ENCODE results near the gene FBLN1.
"Not testable (repeated sequence)": the region's sequence is repeated elsewhere in the genome, so short reads cannot be mapped to it uniquely, and the experiment has no call there.

The FBLN1 gene

DNA sequence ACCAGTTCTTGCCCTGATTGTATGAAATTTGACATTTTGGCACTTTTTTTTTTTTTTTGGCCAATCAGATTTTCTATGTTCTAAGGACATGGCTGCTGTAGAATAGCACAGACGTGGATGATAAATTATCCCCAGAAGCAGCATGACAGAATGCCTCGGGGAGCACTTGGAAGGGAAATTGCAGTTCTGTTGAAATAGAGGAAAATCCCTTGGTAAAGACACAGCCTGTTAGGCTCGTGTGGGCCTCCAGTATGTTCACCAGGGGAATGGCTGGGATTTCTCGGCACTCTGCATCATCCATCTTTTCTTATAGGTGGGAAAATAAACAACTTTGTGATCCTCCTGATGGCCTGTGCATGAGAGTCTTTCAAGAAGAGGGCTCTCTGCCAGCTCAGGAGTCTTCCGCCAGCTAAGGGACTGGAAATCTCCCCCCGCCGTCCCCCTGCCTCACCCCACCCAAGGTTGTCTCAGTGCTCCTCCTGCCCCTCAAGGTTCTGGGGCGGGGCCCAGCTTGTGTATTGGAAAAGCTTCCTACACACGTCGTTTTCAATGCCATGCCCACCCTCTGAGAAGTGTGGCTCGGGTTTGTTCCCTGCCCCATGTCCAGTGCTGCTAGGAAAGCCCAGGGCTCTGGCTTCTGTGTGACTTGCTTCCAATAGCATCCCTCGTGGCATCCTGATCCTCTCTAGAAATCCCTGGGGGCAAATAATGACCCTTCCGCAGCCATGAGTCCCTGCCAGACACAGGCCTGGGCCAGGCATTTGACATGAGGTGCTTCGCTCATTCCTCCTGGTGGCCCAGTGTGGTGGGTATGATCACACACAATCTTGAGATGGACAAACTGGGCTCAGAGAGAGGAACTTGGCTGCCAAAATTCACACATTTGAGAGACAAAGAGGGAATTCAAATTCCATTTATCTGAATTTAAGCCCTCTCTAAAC is 98.4 kb downstream of the FBLN1 start:
- DNase-seq (ENCODE audit: insufficient read length, low spot score) (no peak), FAIRE-seq (no peak)

DNA sequence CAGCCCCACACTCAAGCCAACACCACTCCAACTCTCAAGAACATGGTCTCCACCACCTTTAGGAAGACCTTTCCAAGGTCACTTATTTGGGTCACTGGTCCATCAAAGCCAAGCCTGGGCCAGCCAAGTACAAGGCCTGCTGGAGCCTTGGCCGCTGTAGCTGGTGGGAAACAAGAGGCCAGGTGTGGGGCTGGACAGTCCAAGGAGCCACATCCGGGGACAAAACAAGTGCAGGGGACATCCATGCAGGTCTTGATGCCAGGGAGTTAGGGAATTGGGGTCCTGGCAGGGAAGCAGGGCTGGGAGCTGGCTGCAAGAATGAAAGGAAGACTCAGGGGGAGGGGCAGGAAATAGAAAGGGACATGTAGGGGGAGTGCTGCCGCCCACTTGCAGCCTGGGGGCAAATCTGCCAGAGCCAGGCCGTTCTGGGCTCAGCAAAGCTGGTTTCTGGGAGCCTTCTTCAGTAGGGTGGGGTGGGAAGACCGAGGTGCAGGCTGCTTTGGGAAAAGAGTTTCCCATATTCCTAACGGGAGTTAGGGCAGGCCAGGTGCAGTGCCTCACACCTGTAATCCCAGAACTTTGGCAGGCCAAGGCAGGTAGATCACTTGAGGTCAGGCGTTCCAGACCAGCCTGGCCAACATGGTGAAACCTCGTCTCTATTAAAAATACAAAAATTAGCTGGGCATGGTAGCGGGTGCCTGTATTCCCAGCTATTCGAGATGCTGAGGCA is 99.5 kb downstream of the FBLN1 start:
- no peak for DNase-seq (ENCODE audit: insufficient read length, low spot score)
- no peak for FAIRE-seq

DNA sequence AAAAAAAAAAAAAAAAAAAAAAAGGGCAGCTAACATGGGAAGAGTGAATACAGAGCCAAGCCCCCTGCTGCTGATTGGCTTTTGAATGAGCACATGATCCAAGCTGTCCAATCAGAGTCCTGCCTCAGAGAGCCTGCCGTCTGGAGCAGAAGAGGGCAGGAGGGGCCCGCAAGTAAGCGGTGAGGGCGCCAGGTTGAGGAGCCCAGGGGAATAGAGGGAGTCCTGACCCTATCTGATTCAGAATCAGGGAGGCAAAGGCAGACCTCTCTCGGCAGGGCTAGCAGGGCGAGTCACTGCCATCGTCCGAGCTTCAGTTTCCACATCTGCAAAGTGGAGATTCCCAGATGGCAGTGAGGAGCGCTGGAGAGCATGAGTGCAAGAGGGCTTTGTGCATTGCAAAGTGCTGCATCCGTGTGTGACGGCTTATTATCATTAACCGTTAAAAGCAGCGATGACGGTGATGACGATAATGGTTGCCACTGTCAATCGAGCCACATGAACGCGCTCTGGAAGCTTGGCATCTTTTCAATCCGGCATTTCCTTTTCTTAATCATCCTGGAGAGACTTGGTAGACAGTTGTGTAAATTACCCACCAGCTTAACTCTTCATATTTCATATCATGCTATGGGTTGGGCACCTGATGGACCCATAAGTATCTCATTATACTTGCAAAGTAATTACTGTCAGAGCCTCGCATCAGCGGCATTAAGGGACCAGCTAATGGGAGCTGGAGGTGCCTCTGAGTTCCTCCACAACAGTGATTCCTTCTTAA is 100.3 kb downstream of the FBLN1 start:
- no peak for DNase-seq (ENCODE audit: insufficient read length, low spot score)
- FAIRE-seq = no peak

DNA sequence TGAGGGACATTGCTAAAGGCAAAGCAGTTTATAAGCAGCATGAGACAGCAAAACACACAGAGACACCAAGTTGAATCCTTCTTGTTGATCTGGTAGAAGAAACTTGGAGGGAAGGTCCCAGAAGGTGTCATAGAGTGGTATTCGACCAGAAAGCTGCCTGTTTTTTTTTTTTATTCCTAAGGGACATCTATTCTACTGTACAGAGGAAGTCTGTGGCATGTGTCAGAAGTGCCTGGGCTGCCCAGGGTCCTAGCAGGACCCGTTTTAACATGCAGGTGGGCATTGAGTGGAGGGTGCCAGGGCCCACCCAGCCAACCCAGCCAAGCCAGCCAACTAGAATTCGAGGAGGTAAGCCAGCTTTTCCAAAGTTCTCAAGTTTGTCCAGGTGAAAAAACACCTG is 100.9 kb downstream of the FBLN1 start:
- FAIRE-seq (no peak), DNase-seq (ENCODE audit: insufficient read length, low spot score) (no peak)

DNA sequence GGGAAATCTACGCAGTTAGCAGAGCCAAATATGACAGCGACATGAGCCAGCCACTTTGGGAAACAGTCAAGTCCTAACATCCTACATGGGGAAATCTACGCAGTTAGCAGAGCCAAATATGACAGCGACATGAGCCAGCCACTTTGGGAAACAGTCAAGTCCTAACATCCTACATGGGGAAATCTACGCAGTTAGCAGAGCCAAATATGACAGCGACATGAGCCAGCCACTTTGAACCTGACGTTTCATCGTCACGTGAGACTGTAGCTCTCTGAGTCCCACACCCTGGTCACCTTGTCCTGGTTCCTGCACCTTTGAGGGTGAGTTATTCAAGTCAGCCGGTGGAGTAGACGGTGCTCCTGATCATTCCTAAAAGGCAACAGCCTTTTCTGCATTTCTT is 105.4 kb downstream of the FBLN1 start:
- DNase-seq (ENCODE audit: insufficient read length, low spot score); FAIRE-seq: not testable (repeated sequence)

DNA sequence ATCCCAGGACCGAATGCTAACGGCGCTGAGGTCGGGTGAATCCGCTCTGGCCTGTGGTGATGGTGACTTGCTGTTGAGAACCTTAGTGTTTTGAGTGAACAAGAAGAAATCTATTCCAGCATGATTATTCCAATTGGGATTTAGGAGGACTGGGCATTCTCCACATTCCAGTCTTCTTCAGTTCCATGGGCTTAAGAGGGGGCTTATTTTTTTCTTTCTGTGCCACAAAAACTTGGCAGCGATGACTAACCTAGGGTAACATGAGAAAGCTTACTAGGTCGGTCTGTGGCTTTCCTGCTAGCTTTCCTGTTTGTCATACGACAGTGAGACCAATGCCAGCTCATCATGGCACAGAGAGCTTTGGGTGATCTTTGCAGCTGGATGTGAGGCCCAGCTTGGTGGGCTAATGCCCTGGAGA is 106.1 kb downstream of the FBLN1 start:
- no peak for DNase-seq (ENCODE audit: insufficient read length, low spot score)
- no peak for FAIRE-seq

DNA sequence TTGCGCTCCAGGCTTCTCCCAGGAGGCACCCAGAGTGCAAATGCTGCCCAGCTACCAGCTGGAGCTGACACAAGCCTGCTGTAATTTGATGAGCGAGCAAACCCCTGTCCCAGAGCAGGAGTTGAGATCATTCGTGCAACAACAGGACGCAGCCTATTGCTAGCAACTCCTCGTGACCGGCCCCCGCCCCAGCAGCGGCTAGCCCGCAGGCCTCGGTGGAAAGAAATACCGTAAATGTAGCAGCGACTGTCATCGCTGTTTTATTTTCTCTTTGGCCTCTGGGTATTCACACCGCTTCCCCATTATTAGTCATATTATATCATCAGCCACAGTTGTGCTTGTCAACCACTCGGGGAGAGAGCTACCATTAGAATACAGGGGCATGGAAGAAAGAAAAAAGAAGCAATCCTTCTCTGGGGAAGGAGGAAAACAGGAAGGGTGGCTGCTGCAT is 109.8 kb downstream of the FBLN1 start:
- FAIRE-seq (no peak), DNase-seq (ENCODE audit: insufficient read length, low spot score) (no peak)

DNA sequence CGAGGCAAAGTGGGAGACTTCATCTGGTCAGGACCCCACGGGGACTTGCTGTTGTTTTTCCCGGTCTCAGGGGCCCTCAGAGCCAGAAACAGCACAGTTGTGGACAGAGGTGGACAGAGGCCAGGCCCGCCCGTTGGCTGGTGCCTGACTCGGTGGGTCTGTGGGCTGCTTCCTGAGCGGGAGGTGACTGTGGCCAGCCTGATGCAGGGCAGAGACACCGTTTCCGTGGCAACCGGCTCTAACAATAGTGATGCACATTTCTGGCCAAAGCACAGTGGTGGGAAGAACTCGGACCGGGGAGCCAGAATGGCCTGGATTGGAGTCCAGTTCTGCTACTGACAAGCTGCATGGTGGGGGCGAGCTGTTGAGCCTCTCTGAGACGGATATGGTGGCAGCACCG is 110.3 kb downstream of the FBLN1 start:
- DNase-seq (ENCODE audit: insufficient read length, low spot score) (no peak), FAIRE-seq (no peak)

DNA sequence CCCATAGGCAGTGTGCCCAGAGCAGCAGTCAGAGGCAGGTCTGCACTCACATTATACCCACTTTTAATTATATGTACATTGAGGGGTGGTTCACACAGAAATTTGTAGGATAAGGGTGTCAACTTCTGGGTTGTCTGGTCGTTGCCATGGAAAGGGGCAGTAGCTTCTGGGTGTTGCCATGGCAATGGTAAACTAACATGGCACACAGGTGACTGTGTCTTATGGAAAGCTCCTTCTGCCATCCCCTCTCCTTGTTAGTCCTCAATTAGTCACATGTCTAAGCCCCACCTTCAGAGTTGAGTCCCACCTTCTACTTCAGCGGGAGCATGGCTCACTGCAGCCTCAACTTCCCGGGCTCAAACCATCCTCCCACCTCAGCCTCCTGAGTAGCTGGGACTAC is 112.7 kb downstream of the FBLN1 start:
- DNase-seq (ENCODE audit: insufficient read length, low spot score) (no peak), FAIRE-seq (no peak)

DNA sequence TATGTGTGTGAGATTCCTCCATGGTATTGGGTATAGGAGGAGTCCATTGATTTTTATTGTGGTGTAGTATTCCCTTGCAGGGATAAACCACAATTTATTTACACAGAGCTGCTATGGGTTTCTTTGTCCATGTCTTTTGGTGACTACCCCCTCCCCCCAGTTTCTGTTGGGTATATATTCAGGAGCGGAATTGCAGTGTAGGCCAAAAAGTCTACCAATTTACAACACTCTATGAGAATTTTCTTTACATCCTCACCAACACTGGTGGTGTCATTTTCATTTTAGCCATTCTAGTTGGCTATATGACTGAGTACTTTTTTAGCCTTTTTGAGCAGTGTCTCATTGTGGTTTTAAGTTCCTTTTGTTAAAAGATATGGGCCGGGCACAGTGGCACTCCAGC is 113.7 kb downstream of the FBLN1 start:
- DNase-seq (ENCODE audit: insufficient read length, low spot score) = no peak
- no peak for FAIRE-seq

DNA sequence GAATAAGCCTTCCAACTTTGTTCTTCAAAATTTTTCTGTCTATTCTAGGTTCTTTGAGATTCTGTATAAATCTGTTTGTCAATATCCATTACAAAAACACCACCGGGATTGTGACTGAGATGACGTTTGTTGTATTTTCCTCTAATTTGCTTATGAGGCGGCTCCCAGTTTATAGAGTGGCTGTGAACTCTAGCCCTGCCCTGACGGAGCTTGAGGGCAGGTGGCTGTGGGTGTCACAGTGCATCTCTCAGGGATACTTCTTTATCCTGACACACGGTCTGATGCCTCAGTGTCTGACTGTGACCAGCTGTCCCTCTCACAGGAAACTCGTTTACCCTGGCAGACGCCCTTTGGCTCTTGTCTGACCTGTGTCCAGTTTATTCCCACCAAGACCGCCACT is 115.3 kb downstream of the FBLN1 start:
- DNase-seq (ENCODE audit: insufficient read length, low spot score) = no peak
- FAIRE-seq = no peak

DNA sequence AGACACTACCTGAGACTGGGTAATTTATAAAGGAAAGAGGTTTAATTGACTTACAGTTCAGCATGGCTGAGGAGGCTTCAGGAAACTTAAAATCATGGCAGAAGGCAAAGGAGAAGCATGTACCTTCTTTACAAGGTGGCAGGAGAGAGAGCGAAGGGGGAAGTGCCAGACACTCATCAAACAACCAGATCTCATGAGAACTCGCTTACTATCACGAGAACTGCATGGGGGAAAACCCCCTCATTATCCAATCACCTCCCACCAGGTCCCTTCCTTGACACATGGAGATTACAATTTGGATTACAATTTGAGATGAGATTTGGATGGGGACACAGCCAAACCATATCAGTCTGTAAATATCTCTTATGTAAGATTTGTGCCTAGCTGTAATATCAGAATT is 118.0 kb downstream of the FBLN1 start:
- DNase-seq (ENCODE audit: insufficient read length, low spot score) = no peak
- no peak for FAIRE-seq

DNA sequence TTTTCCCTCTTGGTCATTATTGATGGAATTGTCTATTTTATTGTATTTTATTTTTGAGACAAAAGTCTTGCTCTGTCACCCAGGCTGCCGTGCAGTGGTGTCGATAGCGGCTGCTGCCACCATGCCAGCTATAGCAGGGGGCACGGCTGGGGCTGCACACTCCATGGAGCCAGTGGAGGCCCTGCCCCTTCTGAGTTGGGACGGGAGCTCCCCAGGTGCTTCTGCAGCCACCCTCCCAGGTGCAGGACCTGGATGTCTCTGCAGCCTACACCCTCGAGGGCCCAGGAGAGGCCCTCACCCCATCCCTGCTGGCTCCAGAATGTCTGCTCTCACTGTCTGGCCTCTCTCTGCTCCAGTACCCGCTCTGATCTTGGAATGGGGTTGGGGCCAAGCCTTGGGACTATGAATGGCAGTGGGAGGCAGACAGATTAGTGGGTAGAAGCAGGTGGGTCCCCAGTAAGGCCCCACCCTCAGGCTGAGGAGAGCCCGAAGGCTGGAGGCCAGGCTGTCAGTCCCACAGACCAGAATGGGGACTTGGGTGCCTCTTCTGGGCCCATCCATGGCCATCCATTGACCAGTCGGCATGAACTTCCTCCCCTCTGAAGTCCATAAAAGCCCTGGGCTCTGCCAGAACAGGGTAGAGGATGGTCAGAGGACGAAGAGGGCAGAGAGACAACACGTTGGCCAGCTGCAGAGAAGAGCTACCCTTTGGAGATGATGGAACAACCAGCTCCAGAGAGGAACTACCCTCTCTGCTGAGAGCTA is 119.3 kb downstream of the FBLN1 start:
- no peak for DNase-seq (ENCODE audit: insufficient read length, low spot score)
- no peak for FAIRE-seq

DNA sequence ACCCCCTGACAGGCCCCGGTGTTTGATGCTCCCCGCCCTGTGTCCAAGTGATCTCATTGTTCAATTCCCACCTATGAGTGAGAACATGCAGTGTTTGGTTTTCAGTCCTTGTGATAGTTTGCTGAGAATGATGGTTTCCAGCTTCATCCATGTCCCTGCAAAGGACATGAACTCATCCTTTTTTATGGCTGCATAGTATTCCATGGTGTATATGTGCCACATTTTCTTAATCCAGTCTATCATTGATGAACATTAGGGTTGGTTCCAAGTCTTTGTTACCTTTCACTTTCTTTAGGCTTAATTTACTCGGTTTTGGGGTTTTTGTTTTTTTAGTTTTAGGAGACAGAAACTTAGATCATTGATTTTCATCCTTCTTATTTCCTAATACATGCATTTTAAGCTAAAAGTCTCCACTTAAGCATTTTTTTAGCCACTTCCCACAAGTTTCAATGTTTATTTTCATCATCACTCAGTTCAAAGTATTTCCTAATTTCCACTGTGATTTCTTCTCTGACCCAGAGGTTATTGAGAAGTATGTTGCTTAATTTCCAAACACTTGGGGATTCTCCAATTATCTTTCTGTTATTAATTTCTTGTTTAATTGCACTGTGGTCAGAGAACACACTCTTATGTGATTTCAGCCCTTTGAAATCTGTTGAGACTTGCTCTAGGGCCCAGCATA is 120.9 kb downstream of the FBLN1 start:
- FAIRE-seq; DNase-seq (ENCODE audit: insufficient read length, low spot score): not testable (repeated sequence)

DNA sequence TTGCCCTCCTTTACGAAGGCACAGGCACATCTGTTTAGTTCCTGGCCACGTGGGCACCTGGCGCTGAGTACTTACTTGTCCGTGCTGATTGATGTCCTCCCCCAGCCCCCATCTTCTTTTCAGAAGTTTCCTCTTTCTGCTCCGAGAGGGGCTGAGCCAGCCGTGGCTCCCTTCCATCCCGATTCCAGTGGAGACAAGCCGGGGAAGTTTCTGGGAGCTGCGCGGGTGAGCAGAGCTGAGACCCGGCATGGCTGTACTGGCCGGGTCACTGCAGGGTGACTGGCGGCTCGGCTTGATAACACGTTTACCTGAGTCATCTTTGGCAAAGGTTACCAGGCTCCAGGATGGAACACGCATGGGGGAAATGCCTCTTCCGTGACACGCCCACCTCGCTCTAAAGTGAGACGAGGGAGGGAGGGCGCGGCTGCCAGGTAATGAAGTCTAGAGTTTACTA is 123.5 kb downstream of the FBLN1 start:
- DNase-seq (ENCODE audit: insufficient read length, low spot score) = no peak
- FAIRE-seq = no peak

DNA sequence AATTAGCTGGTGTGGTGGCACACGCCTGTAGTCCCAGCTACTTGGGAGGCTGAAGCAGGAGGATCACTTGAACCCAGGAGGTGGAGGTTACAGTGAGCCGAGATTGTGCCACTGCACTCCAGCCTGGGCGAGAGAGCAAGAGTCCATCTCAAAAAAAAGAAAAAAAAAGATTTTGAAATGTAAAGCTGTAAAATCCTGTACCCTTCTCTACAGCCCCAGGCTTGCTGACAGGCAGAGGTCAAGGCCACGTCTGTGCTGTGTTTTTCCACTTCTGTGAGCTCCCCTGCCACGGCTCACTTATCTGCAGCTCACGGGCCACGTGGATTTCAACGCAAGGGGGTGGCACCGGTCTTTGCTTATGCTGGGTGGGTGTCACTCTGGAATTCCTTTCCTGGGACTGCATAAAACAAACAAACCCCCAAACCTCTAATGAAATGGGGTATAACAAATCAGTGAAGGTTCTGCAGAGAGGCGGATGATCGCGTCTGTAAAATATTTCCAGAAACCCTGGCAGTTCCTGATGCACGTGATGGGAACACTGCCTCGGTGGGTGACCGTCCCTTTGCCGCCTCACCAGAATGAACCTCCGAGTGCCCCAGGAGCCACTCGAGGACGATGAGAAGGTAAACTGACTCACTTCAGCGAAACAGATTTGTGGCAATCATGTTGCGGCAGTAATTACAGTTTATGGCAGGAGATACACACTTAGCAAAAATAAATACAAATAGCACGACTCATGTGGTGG is 125.0 kb downstream of the FBLN1 start:
- DNase-seq (ENCODE audit: insufficient read length, low spot score) = no peak
- FAIRE-seq = no peak

DNA sequence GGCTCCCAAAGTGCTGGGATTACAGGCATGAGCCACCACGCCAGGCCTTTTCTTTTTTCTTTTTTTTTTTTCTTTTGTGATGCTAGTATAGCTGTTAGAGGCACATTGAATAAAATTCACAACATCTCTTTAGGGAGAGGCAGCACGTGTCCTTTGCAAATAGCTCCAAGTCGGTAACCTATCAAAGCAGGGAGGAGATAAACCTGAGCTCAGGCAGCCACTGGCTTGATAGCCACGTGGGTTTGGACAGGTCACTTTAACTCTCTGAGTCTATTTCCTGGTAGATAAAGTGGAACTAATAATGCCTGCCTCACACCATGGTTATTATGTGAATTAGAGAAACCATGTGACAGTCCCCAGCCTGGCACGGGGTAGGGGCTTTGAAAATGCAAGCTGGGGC is 125.8 kb downstream of the FBLN1 start:
- DNase-seq (ENCODE audit: insufficient read length, low spot score) (no peak), FAIRE-seq (no peak)

DNA sequence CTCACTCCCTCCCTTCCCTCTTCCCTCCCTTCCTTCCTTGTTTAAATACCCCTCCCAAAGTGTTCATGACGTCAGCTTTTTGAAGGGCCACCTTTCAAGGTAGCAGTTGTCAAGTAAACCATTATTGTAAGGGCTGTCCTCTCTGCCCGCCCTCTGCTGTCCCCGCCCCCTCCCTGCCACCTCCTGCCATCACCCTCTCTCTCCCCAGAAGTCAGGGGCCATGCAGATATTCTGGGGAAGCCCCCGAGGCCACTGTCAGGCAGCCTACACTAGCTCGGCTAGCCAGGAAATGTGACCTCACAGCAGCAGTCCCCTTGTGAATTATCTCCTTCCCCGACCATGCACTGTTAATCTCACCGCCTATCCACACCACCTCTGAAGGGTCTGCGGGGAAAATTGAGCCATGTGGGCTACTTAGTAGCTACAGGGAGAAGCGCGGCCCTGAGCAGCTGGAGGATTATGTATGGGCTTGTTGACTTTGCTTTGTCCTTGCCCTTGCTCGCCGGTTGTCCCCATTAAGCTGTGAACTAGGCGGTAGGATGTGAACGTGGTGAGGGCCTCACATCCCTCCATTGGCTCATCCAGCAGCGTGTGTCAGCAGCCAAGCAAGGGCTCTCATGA is 126.9 kb downstream of the FBLN1 start:
- DNase-seq (ENCODE audit: insufficient read length, low spot score) = no peak
- no peak for FAIRE-seq

DNA sequence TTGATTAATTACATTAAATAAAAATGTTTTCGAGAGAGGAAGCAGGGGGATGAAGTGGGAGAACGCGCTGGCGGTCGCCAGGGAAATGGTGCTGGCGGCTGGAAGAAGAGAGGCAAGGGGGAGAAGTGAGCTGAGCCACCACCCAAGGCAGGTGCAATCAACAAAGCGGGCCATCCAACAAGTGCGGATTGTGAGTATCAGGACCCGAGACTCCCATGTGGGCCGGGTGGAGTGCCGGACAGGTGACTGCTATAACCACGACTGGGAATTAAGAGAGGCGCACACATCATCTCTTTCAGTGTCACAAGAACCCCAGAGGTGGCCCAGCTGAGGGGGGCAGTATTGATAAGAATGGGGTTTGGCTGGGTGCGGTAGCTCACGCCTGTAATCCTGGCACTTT is 127.8 kb downstream of the FBLN1 start:
- DNase-seq (ENCODE audit: insufficient read length, low spot score) (no peak), FAIRE-seq (no peak)

All from GM19239 (cell line).